ENCODE measurements around the gene PSMB2. TPM values are rescaled to one million over a fixed set of nuclear protein-coding genes. Genes with fewer than 3 reads are reported as not detected.

Gene PSMB2
- total RNA-seq, 1 donor from 2014 or later = 98.6 TPM

GRCh38 chr1:35555601-35556477, 85.5 kb downstream of the PSMB2 start:
- H3K4me1 Mint-ChIP-seq (ENCODE audit: low read depth, unreplicated experiment) = peaks cover 23% of the 10 kb centered on the region

DNA sequence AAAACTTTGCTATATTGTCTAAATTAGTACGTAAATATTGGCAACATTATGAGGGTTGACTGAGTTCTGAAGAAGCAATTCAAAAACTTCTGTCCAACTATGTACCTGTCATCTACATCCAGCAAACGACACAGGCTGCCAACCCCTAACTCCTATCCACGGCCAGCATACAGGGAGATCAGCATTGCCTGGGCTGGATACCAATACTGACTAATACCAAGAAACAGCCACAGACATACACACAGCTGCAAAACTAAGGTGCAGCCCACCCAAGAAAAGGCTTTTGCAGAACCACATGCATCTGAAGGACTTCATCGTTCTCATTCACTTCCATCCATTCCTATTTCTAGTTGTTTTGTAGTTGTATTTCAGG, 86.1 kb downstream of the PSMB2 start:
- Mint-ChIP-seq H3K4me3 (ENCODE audit: unreplicated experiment) (peak overlapping the region; percentile 3), H3K9me3 (ENCODE audit: unreplicated experiment) (no peaks in the 10 kb centered on the region)
- no peak for TF ChIP-seq EZH2 (IDR thresholded peaks at IDR 0.05; ENCODE audit: insufficient read depth, low read length)
- TF ChIP-seq, protein P1, sequence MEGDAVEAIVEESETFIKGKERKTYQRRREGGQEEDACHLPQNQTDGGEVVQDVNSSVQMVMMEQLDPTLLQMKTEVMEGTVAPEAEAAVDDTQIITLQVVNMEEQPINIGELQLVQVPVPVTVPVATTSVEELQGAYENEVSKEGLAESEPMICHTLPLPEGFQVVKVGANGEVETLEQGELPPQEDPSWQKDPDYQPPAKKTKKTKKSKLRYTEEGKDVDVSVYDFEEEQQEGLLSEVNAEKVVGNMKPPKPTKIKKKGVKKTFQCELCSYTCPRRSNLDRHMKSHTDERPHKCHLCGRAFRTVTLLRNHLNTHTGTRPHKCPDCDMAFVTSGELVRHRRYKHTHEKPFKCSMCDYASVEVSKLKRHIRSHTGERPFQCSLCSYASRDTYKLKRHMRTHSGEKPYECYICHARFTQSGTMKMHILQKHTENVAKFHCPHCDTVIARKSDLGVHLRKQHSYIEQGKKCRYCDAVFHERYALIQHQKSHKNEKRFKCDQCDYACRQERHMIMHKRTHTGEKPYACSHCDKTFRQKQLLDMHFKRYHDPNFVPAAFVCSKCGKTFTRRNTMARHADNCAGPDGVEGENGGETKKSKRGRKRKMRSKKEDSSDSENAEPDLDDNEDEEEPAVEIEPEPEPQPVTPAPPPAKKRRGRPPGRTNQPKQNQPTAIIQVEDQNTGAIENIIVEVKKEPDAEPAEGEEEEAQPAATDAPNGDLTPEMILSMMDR (IDR thresholded peaks at IDR 0.05; ENCODE audit: insufficient read depth, low read depth, low read length) = no peak

More at GRCh38 chr1:35555601-35556477, 85.5 kb downstream of the PSMB2 start:
- Histone ChIP-seq H4K20me1 (ENCODE audit: insufficient read depth, low read length) (peaks cover 50% of the 10 kb centered on the region), H3K27me3 (ENCODE audit: insufficient read depth, low read length) (no peaks in the 10 kb centered on the region), H3K36me3 (ENCODE audit: insufficient read depth, low read length) (peaks cover 3% of the 10 kb centered on the region), H3K79me2 (ENCODE audit: insufficient read depth, low read length) (peaks cover 55% of the 10 kb centered on the region), H3K4me3 (ENCODE audit: insufficient read depth, low read depth, low read length) (peak overlapping the region; percentile 85), H3K4me1 (ENCODE audit: insufficient read depth, low read length) (peaks cover 35% of the 10 kb centered on the region), H3K9me3 (ENCODE audit: insufficient read depth, low read depth, low read length) (no peaks in the 10 kb centered on the region), H2AFZ (ENCODE audit: low read depth, low read length) (no peak overlapping the region), H3K9ac (ENCODE audit: low read length) (peak overlapping the region; percentile 91), H3K27ac (ENCODE audit: low read depth, low read length) (peak overlapping the region; percentile 95), H3K4me2 (ENCODE audit: low read length) (peak overlapping the region; percentile 88)
- FAIRE-seq = peak; percentile 47
- Mint-ChIP-seq H3K9me3 (ENCODE audit: unreplicated experiment) (no peaks in the 10 kb centered on the region), H3K4me3 (ENCODE audit: unreplicated experiment) (peak overlapping the region; percentile 92), H3K27ac (ENCODE audit: unreplicated experiment) (no peak overlapping the region), H3K36me3 (ENCODE audit: low read depth, unreplicated experiment) (peaks cover 5% of the 10 kb centered on the region), H3K27me3 (ENCODE audit: low read depth, unreplicated experiment) (no peaks in the 10 kb centered on the region)
- TF ChIP-seq EZH2 (IDR thresholded peaks at IDR 0.05; ENCODE audit: insufficient read depth, low read length) = no peak
- TF ChIP-seq, protein P1 (IDR thresholded peaks at IDR 0.05; ENCODE audit: insufficient read depth, low read depth, low read length) = no peak
- peak; percentile 72 for DNase-seq (ENCODE audit: low read depth)

More for the DNA sequence above, 86.1 kb downstream of the PSMB2 start:
- no peak overlapping the region for H2AFZ ChIP-seq (ENCODE audit: low read depth, low read length)
- Mint-ChIP-seq H3K4me1 (ENCODE audit: low read depth, unreplicated experiment) (peaks cover 23% of the 10 kb centered on the region), H3K27me3 (ENCODE audit: low read depth, unreplicated experiment) (no peaks in the 10 kb centered on the region), H3K36me3 (ENCODE audit: low read depth, unreplicated experiment) (peaks cover 5% of the 10 kb centered on the region), H3K27ac (ENCODE audit: unreplicated experiment) (no peak overlapping the region)
- H3K4me2 ChIP-seq (ENCODE audit: low read length) = peak overlapping the region; percentile 88
- DNase-seq (ENCODE audit: low read depth) (peak; percentile 37), FAIRE-seq (no peak)
- no peaks in the 10 kb centered on the region for H3K27me3 ChIP-seq (ENCODE audit: insufficient read depth, low read length)
- peaks cover 44% of the 10 kb centered on the region for H4K20me1 ChIP-seq (ENCODE audit: insufficient read depth, low read length)
- no peaks in the 10 kb centered on the region for H3K9me3 ChIP-seq (ENCODE audit: insufficient read depth, low read depth, low read length)
- peaks cover 29% of the 10 kb centered on the region for H3K4me1 ChIP-seq (ENCODE audit: insufficient read depth, low read length)
- H3K79me2 ChIP-seq (ENCODE audit: insufficient read depth, low read length) = peaks cover 48% of the 10 kb centered on the region
- H3K36me3 ChIP-seq (ENCODE audit: insufficient read depth, low read length) = peaks cover 3% of the 10 kb centered on the region
- no peak overlapping the region for H3K4me3 ChIP-seq (ENCODE audit: insufficient read depth, low read depth, low read length)
- H3K27ac ChIP-seq (ENCODE audit: low read depth, low read length) = peak overlapping the region; percentile 95
- H3K9ac ChIP-seq (ENCODE audit: low read length) = peak overlapping the region; percentile 91

Data from astrocyte (in vitro differentiated cells and primary cell).